SK-N-SH (cell line): ENCODE measurements around the gene TINAGL1. TPM values are rescaled to one million over a fixed set of nuclear protein-coding genes. Genes with fewer than 3 reads are reported as not detected.

Source experiments
- CTCF ChIA-PET: fragments of 300-600, 350-600 bp; formaldehyde crosslinking; extraction: SDS; loops from one replicate; lab custom pipeline; 2021; lab: Yijun Ruan, JAX
- POLR2A ChIA-PET: fragments of 350-600 bp; sonication (Branson Sonifier 250); formaldehyde crosslinking; extraction: SDS; loops from one replicate; lab custom pipeline; 2020; ENCODE audit warnings: antibody characterized with exemption, inconsistent platforms; lab: Yijun Ruan, JAX
- DNase-seq: peaks from one replicate; pipeline ENCODE4 v3.0.0; 2012
- H2AFZ ChIP-seq: fragments of 200-600 bp; sonication (generic); 2 replicates; pipeline ENCODE4 v1.8.1; 2016; ENCODE audit warnings: antibody characterized with exemption, mild to moderate bottlenecking, low read depth
- H3F3A ChIP-seq: fragments of 200-600 bp; sonication (generic); replicated peaks from 2 replicates; pipeline ENCODE3; 2016; ENCODE audit warnings: antibody characterized with exemption, mild to moderate bottlenecking; ENCODE audit not compliant: insufficient read depth
- H3K27ac ChIP-seq, 2 experiments: fragments of 200-500 bp in 1 of 2; fragments of 200-600 bp in 1 of 2; sonication (Bioruptor generic) in 1 of 2; sonication (generic), shearing (Covaris generic) in 1 of 2; 2 replicates each; pipeline versions ENCODE4 v1.5.1 to v1.6.1; 2014 to 2016; ENCODE audit warnings: low read depth in 2 of 2, inconsistent platforms in 1 of 2, low read length in 1 of 2, mild to moderate bottlenecking in 1 of 2, mixed read lengths in 1 of 2
- H3K27me3 ChIP-seq: fragments of 200-600 bp; sonication (generic), shearing (Covaris generic); 2 replicates; pipeline ENCODE4 v1.6.1; 2016; ENCODE audit warnings: mixed run types; ENCODE audit not compliant: insufficient read depth
- H3K36me3 ChIP-seq, 2 experiments: fragments of 200-500 bp in 1 of 2; fragments of 200-600 bp in 1 of 2; sonication (Bioruptor generic) in 1 of 2; sonication (generic) in 1 of 2; replicated peaks in 1 of 2; 2 replicates each; pipeline versions ENCODE3 to v1.5.1; 2014 to 2016; ENCODE audit warnings: low read length in 1 of 2, mild to moderate bottlenecking in 1 of 2; ENCODE audit not compliant: insufficient read depth in 2 of 2, control insufficient read depth in 1 of 2
- H3K4me1 ChIP-seq, 2 experiments: fragments of 200-500 bp in 1 of 2; fragments of 200-600 bp in 1 of 2; sonication (Bioruptor generic) in 1 of 2; sonication (generic), shearing (Covaris generic) in 1 of 2; 2 replicates each; pipeline versions ENCODE4 v1.5.1 to v1.6.1; 2014 to 2016; ENCODE audit warnings: low read depth in 1 of 2, low read length in 1 of 2, mixed run types in 1 of 2; ENCODE audit not compliant: insufficient read depth in 2 of 2, control insufficient read depth in 1 of 2
- H3K4me2 ChIP-seq: fragments of 200-600 bp; sonication (generic), shearing (Covaris generic); 2 replicates; pipeline ENCODE4 v1.6.1; 2017; ENCODE audit warnings: mixed run types
- H3K4me3 ChIP-seq, 2 experiments: fragments of 200-500 bp in 1 of 2; fragments of 200-600 bp in 1 of 2; sonication (Bioruptor generic) in 1 of 2; sonication (generic), shearing (Covaris generic) in 1 of 2; 2 replicates each; pipeline versions ENCODE4 v1.5.1 to v1.8.1; 2014 to 2016; ENCODE audit warnings: low read depth in 2 of 2, inconsistent platforms in 1 of 2, low read length in 1 of 2, mild to moderate bottlenecking in 1 of 2, mixed read lengths in 1 of 2, moderate library complexity in 1 of 2
- H3K79me2 ChIP-seq: fragments of 200-600 bp; sonication (generic); 2 replicates; pipeline ENCODE4 v1.8.1; 2017; ENCODE audit warnings: mild to moderate bottlenecking; ENCODE audit not compliant: insufficient read depth
- H3K9ac ChIP-seq: fragments of 200-600 bp; sonication (generic); 2 replicates; pipeline ENCODE4 v1.6.1; 2017; ENCODE audit warnings: mixed run types
- H3K9me2 ChIP-seq: fragments of 200-600 bp; sonication (generic); 2 replicates; pipeline ENCODE4 v1.6.1; 2017; ENCODE audit warnings: mixed run types
- H3K9me3 ChIP-seq: fragments of 200-600 bp; sonication (generic); 2 replicates; pipeline ENCODE4 v1.6.1; 2017; ENCODE audit warnings: mixed run types, mild to moderate bottlenecking, moderate library complexity
- H4K20me1 ChIP-seq: fragments of 200-600 bp; sonication (generic); 2 replicates; pipeline ENCODE4 v1.6.1; 2017; ENCODE audit warnings: mild to moderate bottlenecking, mixed run types; ENCODE audit not compliant: insufficient read depth
- CHD2 ChIP-seq: fragments of 150-350 bp; IDR thresholded peaks from 2 replicates; pipeline ENCODE4 v1.6.1; 2018; ENCODE audit warnings: low read length; ENCODE audit not compliant: partially characterized antibody
- EP300 ChIP-seq, 2 experiments: IDR thresholded peaks; 2 replicates each; pipeline versions ENCODE4 v1.4.0 to v1.6.1; 2012; ENCODE audit warnings: borderline replicate concordance in 1 of 2, low read depth in 1 of 2, low read length in 1 of 2
- FOXJ3 ChIP-seq: sonication (generic); formaldehyde crosslinking; IDR thresholded peaks from 2 replicates; pipeline ENCODE4 v1.5.1; 2020; ENCODE audit warnings: mild to moderate bottlenecking, missing genetic modification reagents
- FOXM1 ChIP-seq: IDR thresholded peaks from 2 replicates; pipeline ENCODE4 v1.4.0; 2012; ENCODE audit warnings: low read depth, mild to moderate bottlenecking
- GABPA ChIP-seq: IDR thresholded peaks from 2 replicates; pipeline ENCODE4 v1.4.0; 2012; ENCODE audit warnings: low read depth, mild to moderate bottlenecking
- JUND ChIP-seq: IDR thresholded peaks from 2 replicates; pipeline ENCODE4 v1.4.0; 2012
- MAX ChIP-seq: IDR thresholded peaks from 2 replicates; pipeline ENCODE4 v1.4.0; 2012; ENCODE audit warnings: low read depth
- MXI1 ChIP-seq: IDR thresholded peaks from 2 replicates; pipeline ENCODE4 v1.6.1; 2012; ENCODE audit warnings: mild to moderate bottlenecking, low read depth, low read length, improper control_type of control experiment
- POLR2AphosphoS5 ChIP-seq: IDR thresholded peaks from 2 replicates; pipeline ENCODE4 v1.6.1; 2012; ENCODE audit warnings: low read depth, low read length
- RCOR1 ChIP-seq: fragments of 150-350 bp; IDR thresholded peaks from 2 replicates; pipeline ENCODE4 v1.6.1; 2017; ENCODE audit warnings: antibody characterized with exemption, low read length
- RFX5 ChIP-seq: IDR thresholded peaks from 2 replicates; pipeline ENCODE4 v1.6.1; 2012; ENCODE audit warnings: mild to moderate bottlenecking, improper control_type of control experiment, low read length
- SIN3A ChIP-seq: IDR thresholded peaks from 2 replicates; pipeline ENCODE4 v1.6.1; 2012; ENCODE audit warnings: low read depth, mild to moderate bottlenecking, low read length, moderate library complexity, borderline replicate concordance
- TAF1 ChIP-seq: IDR thresholded peaks from 2 replicates; pipeline ENCODE4 v1.6.1; 2012; ENCODE audit warnings: low read depth, mild to moderate bottlenecking, low read length, moderate library complexity, borderline replicate concordance
- YY1 ChIP-seq: IDR thresholded peaks from 2 replicates; pipeline ENCODE4 v1.4.0; 2012; ENCODE audit warnings: low read depth, mild to moderate bottlenecking
- ZBTB33 ChIP-seq: IDR thresholded peaks from 2 replicates; pipeline ENCODE4 v1.4.0; 2012; ENCODE audit warnings: low read depth, borderline replicate concordance
- WGBS: methylation state at CpG from one replicate; pipeline ENCODE4 v1.1.6; 2017; ENCODE audit warnings: low lambda C conversion rate; 5-methylcytosine and 5-hydroxymethylcytosine counted together
- polyA plus RNA-seq, 3 experiments: library from polyadenylated mRNA; depleted of rRNA; stranded (reverse); fragments of >200 nt; gene quantifications; 2 replicates each; pipeline ENCODE4 v1.2.3, GENCODE V29; 2012
- TF ChIP-seq, protein P1 (sequence below): IDR thresholded peaks from 2 replicates; pipeline ENCODE4 v1.4.0; 2012; ENCODE audit warnings: low read depth, borderline replicate concordance
- TF ChIP-seq, protein P2 (sequence below): IDR thresholded peaks from 2 replicates; pipeline ENCODE4 v1.6.1; 2012; ENCODE audit warnings: mild to moderate bottlenecking, low read depth, low read length, moderate library complexity
- TF ChIP-seq, protein P3 (sequence below): fragments of 150-350 bp; IDR thresholded peaks from 2 replicates; pipeline ENCODE4 v1.6.1; 2017; ENCODE audit warnings: antibody characterized with exemption, low read length, low read depth, borderline replicate concordance

Gene TINAGL1
- polyA plus RNA-seq, 1 of the 3 experiments (the other 2 are of a cell fraction), result not detected

DNA sequence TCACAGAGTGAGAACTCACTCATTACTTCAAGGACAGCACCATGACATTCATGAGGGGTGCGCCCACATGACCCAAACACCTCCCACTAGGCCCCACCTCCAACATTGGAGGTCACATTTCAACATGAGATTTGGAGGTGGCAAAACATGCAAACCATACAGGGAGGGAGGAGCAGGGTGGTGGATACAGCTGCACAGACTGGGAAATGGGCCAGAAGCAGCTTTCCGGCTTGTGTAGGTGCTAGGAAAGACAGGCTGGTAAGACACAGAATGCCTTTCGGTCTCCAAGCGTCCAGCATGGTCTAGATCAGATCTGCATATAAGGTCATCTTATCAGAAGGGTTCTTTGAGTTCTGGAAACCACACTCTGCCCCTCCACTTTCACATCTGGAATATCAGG lies 35.1 kb upstream of the TINAGL1 start:
- H3K4me3 ChIP-seq, result no peak overlapping the region
- H3K4me1 ChIP-seq, result no peaks in the 10 kb centered on the region
- CTCF ChIA-PET, result interaction anchor here (1.0 to 1.7 kb wide), 3 partner anchors 8 to 360 kb away, joined by 3 to 9 read pairs (median 4); no protein-coding TSS in a partner anchor
- H3K9ac ChIP-seq, result no peak overlapping the region
- H3K79me2 ChIP-seq, result no peaks in the 10 kb centered on the region
- 67% methylated on average over 4 of the region's 4 CpGs for WGBS
- no peak overlapping the region for H2AFZ ChIP-seq
- H3K4me2 ChIP-seq, result no peak overlapping the region
- H4K20me1 ChIP-seq, result no peaks in the 10 kb centered on the region
- H3K9me3 ChIP-seq, result 0 out of 2 replicates have a peak, but pooled peaks cover 5% of the 10 kb centered on the region
- POLR2A ChIA-PET, result no interaction called here
- H3F3A ChIP-seq, result no peaks in the 10 kb centered on the region
- H3K36me3 ChIP-seq, result no peaks in the 10 kb centered on the region
- TF ChIP-seq MAX (no peak), ZBTB33 (no peak), RCOR1 (no peak), MXI1 (no peak), TAF1 (no peak)
- TF ChIP-seq, protein P1, sequence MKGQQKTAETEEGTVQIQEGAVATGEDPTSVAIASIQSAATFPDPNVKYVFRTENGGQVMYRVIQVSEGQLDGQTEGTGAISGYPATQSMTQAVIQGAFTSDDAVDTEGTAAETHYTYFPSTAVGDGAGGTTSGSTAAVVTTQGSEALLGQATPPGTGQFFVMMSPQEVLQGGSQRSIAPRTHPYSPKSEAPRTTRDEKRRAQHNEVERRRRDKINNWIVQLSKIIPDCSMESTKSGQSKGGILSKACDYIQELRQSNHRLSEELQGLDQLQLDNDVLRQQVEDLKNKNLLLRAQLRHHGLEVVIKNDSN, result no peak
- no peaks in the 10 kb centered on the region for H3K9me2 ChIP-seq
- DNase-seq, result no peak
- H3K27ac ChIP-seq, result no peak overlapping the region
- no peaks in the 10 kb centered on the region for H3K27me3 ChIP-seq

DNA sequence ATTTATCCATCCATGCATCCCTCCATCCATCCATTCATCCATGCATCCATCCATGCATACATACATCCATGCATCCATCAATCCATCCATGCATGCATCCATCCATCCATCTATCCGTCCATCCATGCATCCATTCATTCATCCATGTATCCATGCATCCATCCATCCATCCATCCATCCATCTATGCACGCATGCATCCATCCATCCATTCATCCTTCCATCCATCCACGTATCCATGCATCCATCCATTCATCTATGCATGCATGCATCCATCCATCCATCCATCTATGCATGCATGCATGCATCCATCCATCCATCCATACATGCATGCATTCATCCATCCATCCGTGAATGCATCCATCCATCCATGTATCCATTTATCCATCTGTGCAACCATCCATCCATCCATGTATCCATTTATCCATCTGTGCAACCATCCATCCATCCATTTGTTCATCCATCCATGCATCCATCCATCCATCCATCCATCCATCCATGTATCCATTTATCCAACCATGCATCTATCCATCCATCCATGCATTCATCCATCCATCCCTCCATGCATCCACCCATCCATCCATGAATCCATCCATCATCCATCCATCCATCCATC lies 30.3 kb upstream of the TINAGL1 start:
- no peaks in the 10 kb centered on the region for H3K36me3 ChIP-seq
- no peak overlapping the region for H3K27ac ChIP-seq
- H3K9ac ChIP-seq, result no peak overlapping the region
- H3K4me3 ChIP-seq, result no peak overlapping the region
- no peaks in the 10 kb centered on the region for H3K27me3 ChIP-seq
- no peaks in the 10 kb centered on the region for H3K9me2 ChIP-seq
- H4K20me1 ChIP-seq, result no peaks in the 10 kb centered on the region
- 0 out of 2 replicates have a peak, but pooled peaks cover 5% of the 10 kb centered on the region for H3K9me3 ChIP-seq
- no peaks in the 10 kb centered on the region for H3K79me2 ChIP-seq
- 40% methylated on average over 4 of the region's 4 CpGs for WGBS
- H3K4me2 ChIP-seq, result no peak overlapping the region
- POLR2A ChIA-PET, result no interaction called here
- DNase-seq, result no peak
- H3K4me1 ChIP-seq, result peaks cover 0 to 6% of the 10 kb centered on the region in 2 experiments; a peak in 1 of 4 replicates
- no peaks in the 10 kb centered on the region for H3F3A ChIP-seq
- CTCF ChIA-PET, result interaction anchor here (5.6 kb wide), 1 partner anchor 361 kb away, joined by 35 read pairs; no protein-coding TSS in a partner anchor
- H2AFZ ChIP-seq, result no peak overlapping the region
- no peak for TF ChIP-seq SIN3A
- no peak for TF ChIP-seq FOXM1
- TF ChIP-seq, protein P2, sequence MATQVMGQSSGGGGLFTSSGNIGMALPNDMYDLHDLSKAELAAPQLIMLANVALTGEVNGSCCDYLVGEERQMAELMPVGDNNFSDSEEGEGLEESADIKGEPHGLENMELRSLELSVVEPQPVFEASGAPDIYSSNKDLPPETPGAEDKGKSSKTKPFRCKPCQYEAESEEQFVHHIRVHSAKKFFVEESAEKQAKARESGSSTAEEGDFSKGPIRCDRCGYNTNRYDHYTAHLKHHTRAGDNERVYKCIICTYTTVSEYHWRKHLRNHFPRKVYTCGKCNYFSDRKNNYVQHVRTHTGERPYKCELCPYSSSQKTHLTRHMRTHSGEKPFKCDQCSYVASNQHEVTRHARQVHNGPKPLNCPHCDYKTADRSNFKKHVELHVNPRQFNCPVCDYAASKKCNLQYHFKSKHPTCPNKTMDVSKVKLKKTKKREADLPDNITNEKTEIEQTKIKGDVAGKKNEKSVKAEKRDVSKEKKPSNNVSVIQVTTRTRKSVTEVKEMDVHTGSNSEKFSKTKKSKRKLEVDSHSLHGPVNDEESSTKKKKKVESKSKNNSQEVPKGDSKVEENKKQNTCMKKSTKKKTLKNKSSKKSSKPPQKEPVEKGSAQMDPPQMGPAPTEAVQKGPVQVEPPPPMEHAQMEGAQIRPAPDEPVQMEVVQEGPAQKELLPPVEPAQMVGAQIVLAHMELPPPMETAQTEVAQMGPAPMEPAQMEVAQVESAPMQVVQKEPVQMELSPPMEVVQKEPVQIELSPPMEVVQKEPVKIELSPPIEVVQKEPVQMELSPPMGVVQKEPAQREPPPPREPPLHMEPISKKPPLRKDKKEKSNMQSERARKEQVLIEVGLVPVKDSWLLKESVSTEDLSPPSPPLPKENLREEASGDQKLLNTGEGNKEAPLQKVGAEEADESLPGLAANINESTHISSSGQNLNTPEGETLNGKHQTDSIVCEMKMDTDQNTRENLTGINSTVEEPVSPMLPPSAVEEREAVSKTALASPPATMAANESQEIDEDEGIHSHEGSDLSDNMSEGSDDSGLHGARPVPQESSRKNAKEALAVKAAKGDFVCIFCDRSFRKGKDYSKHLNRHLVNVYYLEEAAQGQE, result no peak
- no peak for TF ChIP-seq YY1
- TF ChIP-seq TAF1, result no peak
- TF ChIP-seq, protein P1, result no peak
- no peak for TF ChIP-seq JUND
- no peak for TF ChIP-seq RFX5
- TF ChIP-seq POLR2AphosphoS5, result no peak
- TF ChIP-seq, protein P3, sequence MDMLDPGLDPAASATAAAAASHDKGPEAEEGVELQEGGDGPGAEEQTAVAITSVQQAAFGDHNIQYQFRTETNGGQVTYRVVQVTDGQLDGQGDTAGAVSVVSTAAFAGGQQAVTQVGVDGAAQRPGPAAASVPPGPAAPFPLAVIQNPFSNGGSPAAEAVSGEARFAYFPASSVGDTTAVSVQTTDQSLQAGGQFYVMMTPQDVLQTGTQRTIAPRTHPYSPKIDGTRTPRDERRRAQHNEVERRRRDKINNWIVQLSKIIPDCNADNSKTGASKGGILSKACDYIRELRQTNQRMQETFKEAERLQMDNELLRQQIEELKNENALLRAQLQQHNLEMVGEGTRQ, result no peak
- no peak for TF ChIP-seq MXI1
- TF ChIP-seq GABPA, result no peak
- no peak for TF ChIP-seq EP300 (IDR thresholded peaks at IDR 0.05; ENCODE audit: borderline replicate concordance in 1 of 2, low read depth in 1 of 2, low read length in 1 of 2)
- no peak for TF ChIP-seq FOXJ3 (CRISPR knock-in tag)
- no peak for TF ChIP-seq CHD2
